HL-60/S4 treated with phorbol 12-myristate 13-acetate at 8.2 ng/mL for 4 days and 3 days (cell line): ENCODE results near the gene ZDHHC14.

Experiments
- in situ Hi-C: fragments of 300-500 bp; cut with MboI; formaldehyde crosslinking; loops from 2 replicates; pipeline ENCODE4 v1.15.0; 2022; ENCODE audit warnings: low sequenced_read_pairs

ZDHHC14 gene

GRCh38 chr6:157530126-157530525 lies 149.1 kb downstream of the ZDHHC14 start:
- in situ Hi-C loops, result no loop called here

- in situ Hi-C loops, result no loop called here
Measured at GRCh38 chr6:157530724-157531168, 149.8 kb downstream of the ZDHHC14 start.

GRCh38 chr6:157531169-157531985 lies 150.4 kb downstream of the ZDHHC14 start:
- in situ Hi-C loops, result no loop called here

GRCh38 chr6:157531986-157532365 lies 151.0 kb downstream of the ZDHHC14 start:
- in situ Hi-C loops, result no loop called here

- in situ Hi-C loops, result no loop called here
Measured at GRCh38 chr6:157533048-157533871, 152.3 kb downstream of the ZDHHC14 start.

- in situ Hi-C loops, result no loop called here
Measured at GRCh38 chr6:157534134-157534871, 153.3 kb downstream of the ZDHHC14 start.

GRCh38 chr6:157534977-157535339 lies 154.0 kb downstream of the ZDHHC14 start:
- in situ Hi-C loops, result no loop called here

GRCh38 chr6:157535340-157536222 lies 154.6 kb downstream of the ZDHHC14 start:
- in situ Hi-C loops, result no loop called here

GRCh38 chr6:157536223-157536545 lies 155.2 kb downstream of the ZDHHC14 start:
- in situ Hi-C loops, result no loop called here

GRCh38 chr6:157537556-157537955 lies 156.6 kb downstream of the ZDHHC14 start:
- in situ Hi-C loops, result no loop called here

GRCh38 chr6:157538168-157538567 lies 157.2 kb downstream of the ZDHHC14 start:
- in situ Hi-C loops, result no loop called here

GRCh38 chr6:157538698-157539097 lies 157.7 kb downstream of the ZDHHC14 start:
- in situ Hi-C loops, result no loop called here

- in situ Hi-C loops, result no loop called here
Measured at GRCh38 chr6:157539421-157539822, 158.4 kb downstream of the ZDHHC14 start.

- in situ Hi-C loops, result no loop called here
Measured at GRCh38 chr6:157539900-157540752, 159.1 kb downstream of the ZDHHC14 start.

- in situ Hi-C loops, result no loop called here
Measured at GRCh38 chr6:157541618-157542413, 160.8 kb downstream of the ZDHHC14 start.

- in situ Hi-C loops, result no loop called here
Measured at GRCh38 chr6:157542414-157543160, 161.6 kb downstream of the ZDHHC14 start.

- in situ Hi-C loops, result no loop called here
Measured at GRCh38 chr6:157546321-157546720, 165.3 kb downstream of the ZDHHC14 start.

GRCh38 chr6:157547112-157547511 lies 166.1 kb downstream of the ZDHHC14 start:
- in situ Hi-C loops, result no loop called here
